Measurements from ENCODE around the gene OR10H1. TPM values are rescaled to one million over a fixed set of nuclear protein-coding genes. Genes with fewer than 3 reads are reported as not detected.
A peak's percentile ranks its signal among the peaks of the same experiment; 100 is the strongest.
"Not testable (repeated sequence)": the region's sequence is repeated elsewhere in the genome, so short reads cannot be mapped to it uniquely, and the experiment has no call there.

OR10H1 gene
- total RNA-seq, 1 donor from 2014 or later, result not detected

DNA sequence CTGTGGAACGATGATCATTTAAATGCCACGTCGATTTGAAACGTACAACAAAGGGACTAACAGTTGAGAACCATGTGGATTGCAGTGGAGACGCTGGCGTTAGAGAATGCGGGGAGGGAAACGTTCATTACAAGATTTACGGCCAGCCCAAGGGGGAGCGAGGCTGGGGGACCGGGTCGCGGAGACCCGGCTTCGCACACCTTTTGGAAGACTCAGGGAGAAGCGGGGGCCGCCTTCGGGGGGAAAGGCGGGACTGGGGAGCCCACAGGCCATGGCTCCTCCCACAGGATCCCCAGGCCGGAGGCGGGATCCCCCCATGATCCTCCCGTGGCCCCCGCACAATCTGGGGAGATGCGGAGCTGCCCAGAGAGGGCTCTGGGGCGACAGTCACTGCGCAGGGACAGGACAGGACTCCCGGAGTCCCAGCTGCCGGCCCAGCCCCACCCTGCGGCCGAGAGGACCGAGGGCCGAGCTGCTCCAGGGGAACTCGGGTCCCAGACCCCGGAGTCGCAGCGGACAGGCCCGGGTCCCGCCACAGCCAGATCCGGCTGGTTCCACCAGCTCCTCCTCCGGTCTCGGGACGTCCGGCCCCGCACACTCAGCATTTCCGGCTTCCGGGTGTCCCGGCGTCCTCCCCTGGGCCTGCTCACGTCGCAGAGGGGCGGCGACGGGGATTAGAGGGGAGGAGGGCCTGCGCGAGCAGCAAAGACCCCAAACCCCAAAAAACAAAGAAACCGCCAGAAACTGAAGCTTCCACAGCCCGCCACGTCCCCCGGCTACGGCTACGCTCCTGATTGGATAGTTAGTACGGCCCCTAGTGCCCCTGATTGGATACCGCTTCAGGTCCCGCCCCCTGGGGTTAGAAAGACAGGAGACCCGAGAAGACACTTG, 21.1 kb upstream of the OR10H1 start:
- H4K20me1 ChIP-seq (ENCODE audit: insufficient read depth, low read length), result no peaks in the 10 kb centered on the region
- H3K4me1 Mint-ChIP-seq (ENCODE audit: low read depth, unreplicated experiment), result no peaks in the 10 kb centered on the region
- no peak overlapping the region for H3K4me3 Mint-ChIP-seq (ENCODE audit: unreplicated experiment)
- H3K9ac ChIP-seq (ENCODE audit: low read length), result peak overlapping the region; percentile 86
- TF ChIP-seq, protein P1, sequence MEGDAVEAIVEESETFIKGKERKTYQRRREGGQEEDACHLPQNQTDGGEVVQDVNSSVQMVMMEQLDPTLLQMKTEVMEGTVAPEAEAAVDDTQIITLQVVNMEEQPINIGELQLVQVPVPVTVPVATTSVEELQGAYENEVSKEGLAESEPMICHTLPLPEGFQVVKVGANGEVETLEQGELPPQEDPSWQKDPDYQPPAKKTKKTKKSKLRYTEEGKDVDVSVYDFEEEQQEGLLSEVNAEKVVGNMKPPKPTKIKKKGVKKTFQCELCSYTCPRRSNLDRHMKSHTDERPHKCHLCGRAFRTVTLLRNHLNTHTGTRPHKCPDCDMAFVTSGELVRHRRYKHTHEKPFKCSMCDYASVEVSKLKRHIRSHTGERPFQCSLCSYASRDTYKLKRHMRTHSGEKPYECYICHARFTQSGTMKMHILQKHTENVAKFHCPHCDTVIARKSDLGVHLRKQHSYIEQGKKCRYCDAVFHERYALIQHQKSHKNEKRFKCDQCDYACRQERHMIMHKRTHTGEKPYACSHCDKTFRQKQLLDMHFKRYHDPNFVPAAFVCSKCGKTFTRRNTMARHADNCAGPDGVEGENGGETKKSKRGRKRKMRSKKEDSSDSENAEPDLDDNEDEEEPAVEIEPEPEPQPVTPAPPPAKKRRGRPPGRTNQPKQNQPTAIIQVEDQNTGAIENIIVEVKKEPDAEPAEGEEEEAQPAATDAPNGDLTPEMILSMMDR (IDR thresholded peaks at IDR 0.05; ENCODE audit: insufficient read depth, low read depth, low read length), result no peak
- TF ChIP-seq EZH2 (IDR thresholded peaks at IDR 0.05; ENCODE audit: insufficient read depth, low read length), result no peak
- H2AFZ ChIP-seq (ENCODE audit: low read depth, low read length), result peak overlapping the region; percentile 78
- H3K36me3 Mint-ChIP-seq (ENCODE audit: low read depth, unreplicated experiment), result no peaks in the 10 kb centered on the region
- H3K27me3 ChIP-seq (ENCODE audit: insufficient read depth, low read length), result no peaks in the 10 kb centered on the region
- H3K4me2 ChIP-seq (ENCODE audit: low read length), result peak overlapping the region; percentile 87
- no peak overlapping the region for H3K27ac Mint-ChIP-seq (ENCODE audit: unreplicated experiment)
- no peaks in the 10 kb centered on the region for H3K4me1 ChIP-seq (ENCODE audit: insufficient read depth, low read length)
- H3K9me3 ChIP-seq (ENCODE audit: insufficient read depth, low read depth, low read length), result no peaks in the 10 kb centered on the region
- H3K79me2 ChIP-seq (ENCODE audit: insufficient read depth, low read length), result no peaks in the 10 kb centered on the region
- peak overlapping the region; percentile 64 for H3K4me3 ChIP-seq (ENCODE audit: insufficient read depth, low read depth, low read length)
- H3K9me3 Mint-ChIP-seq (ENCODE audit: unreplicated experiment), result peaks cover 7% of the 10 kb centered on the region
- no peaks in the 10 kb centered on the region for H3K36me3 ChIP-seq (ENCODE audit: insufficient read depth, low read length)
- H3K27me3 Mint-ChIP-seq (ENCODE audit: low read depth, unreplicated experiment), result no peaks in the 10 kb centered on the region
- H3K27ac ChIP-seq (ENCODE audit: low read depth, low read length), result peak overlapping the region; percentile 67
- FAIRE-seq (no peak), DNase-seq (ENCODE audit: low read depth) (peak; percentile 78)

DNA sequence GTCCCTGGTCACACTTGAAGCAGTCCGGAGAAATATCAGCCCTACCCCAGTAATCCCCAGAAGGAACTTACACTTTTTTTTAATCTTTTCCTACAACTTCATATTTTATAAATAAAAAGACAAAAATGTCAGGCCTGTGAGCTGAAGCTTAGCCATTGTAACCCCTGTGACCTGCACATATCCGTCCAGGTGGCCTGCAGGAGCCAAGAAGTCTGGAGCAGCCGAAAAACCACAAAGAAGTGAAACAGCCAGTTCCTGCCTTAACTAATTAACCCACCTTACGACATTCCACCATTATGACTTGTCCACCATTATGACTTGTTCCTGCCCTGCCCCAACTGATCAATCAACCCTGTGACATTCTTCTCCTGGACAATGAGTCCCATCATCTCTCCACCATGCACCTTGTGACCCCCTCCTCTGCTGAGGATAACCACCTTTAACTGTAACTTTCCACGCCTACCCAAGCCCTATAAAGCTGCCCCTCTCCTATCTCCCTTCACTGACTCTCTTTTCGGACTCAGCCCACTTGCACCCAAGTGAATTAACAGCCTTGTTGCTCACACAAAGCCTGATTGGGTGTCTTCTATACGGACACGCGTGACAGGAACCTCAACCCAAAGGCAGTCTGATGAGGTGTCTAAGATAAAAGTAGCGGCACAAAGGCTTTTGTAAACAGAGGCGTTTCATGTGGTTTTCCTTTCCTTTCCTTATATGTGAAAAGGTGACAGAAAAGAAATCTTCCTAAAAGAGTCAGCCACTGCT, 20.3 kb upstream of the OR10H1 start:
- not testable (repeated sequence) for H3K9me3 Mint-ChIP-seq (ENCODE audit: unreplicated experiment); H3K36me3 ChIP-seq (ENCODE audit: insufficient read depth, low read length); H3K27ac Mint-ChIP-seq (ENCODE audit: unreplicated experiment); DNase-seq (ENCODE audit: low read depth); H3K4me1 ChIP-seq (ENCODE audit: insufficient read depth, low read length); H3K27me3 Mint-ChIP-seq (ENCODE audit: low read depth, unreplicated experiment); FAIRE-seq; H3K4me1 Mint-ChIP-seq (ENCODE audit: low read depth, unreplicated experiment); H3K27me3 ChIP-seq (ENCODE audit: insufficient read depth, low read length); H3K36me3 Mint-ChIP-seq (ENCODE audit: low read depth, unreplicated experiment); H3K4me3 Mint-ChIP-seq (ENCODE audit: unreplicated experiment); H3K9me3 ChIP-seq (ENCODE audit: insufficient read depth, low read depth, low read length); H3K79me2 ChIP-seq (ENCODE audit: insufficient read depth, low read length); H4K20me1 ChIP-seq (ENCODE audit: insufficient read depth, low read length)
- Histone ChIP-seq H3K4me3 (ENCODE audit: insufficient read depth, low read depth, low read length) (peak overlapping the region; percentile 64), H3K4me2 (ENCODE audit: low read length) (peak overlapping the region; percentile 87), H3K9ac (ENCODE audit: low read length) (peak overlapping the region; percentile 86), H2AFZ (ENCODE audit: low read depth, low read length) (peak overlapping the region; percentile 78), H3K27ac (ENCODE audit: low read depth, low read length) (peak overlapping the region; percentile 67)

DNA sequence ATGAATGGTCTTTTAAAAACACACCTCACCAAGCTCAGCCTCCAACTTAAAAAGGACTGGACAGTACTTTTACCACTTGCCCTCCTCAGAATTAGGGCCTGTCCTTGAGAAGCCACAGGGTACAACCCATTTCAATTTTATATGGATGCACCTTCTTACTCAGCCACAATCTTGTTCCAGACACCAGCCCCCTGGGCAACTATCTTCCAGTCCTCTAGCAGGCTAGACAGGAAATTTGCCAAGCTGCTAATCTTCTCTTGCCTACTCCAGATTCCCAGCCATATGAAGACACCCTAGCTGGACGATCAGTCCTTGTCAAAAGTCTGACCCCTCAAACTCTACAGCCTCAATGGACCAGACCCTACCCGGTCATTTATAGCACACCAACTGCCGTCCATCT, 18.8 kb upstream of the OR10H1 start:
- not testable (repeated sequence) for H3K4me1 ChIP-seq (ENCODE audit: insufficient read depth, low read length); H3K27me3 ChIP-seq (ENCODE audit: insufficient read depth, low read length); FAIRE-seq; H3K79me2 ChIP-seq (ENCODE audit: insufficient read depth, low read length); H3K27ac Mint-ChIP-seq (ENCODE audit: unreplicated experiment); H3K9ac ChIP-seq (ENCODE audit: low read length); H3K9me3 ChIP-seq (ENCODE audit: insufficient read depth, low read depth, low read length); H3K9me3 Mint-ChIP-seq (ENCODE audit: unreplicated experiment); H3K4me3 ChIP-seq (ENCODE audit: insufficient read depth, low read depth, low read length); H3K4me1 Mint-ChIP-seq (ENCODE audit: low read depth, unreplicated experiment); H3K27ac ChIP-seq (ENCODE audit: low read depth, low read length); H3K4me2 ChIP-seq (ENCODE audit: low read length); H2AFZ ChIP-seq (ENCODE audit: low read depth, low read length); H3K36me3 Mint-ChIP-seq (ENCODE audit: low read depth, unreplicated experiment); DNase-seq (ENCODE audit: low read depth); H3K36me3 ChIP-seq (ENCODE audit: insufficient read depth, low read length); H3K4me3 Mint-ChIP-seq (ENCODE audit: unreplicated experiment); H3K27me3 Mint-ChIP-seq (ENCODE audit: low read depth, unreplicated experiment); H4K20me1 ChIP-seq (ENCODE audit: insufficient read depth, low read length)

Data from astrocyte (in vitro differentiated cells and primary cell).